ENCODE measurements around the gene MARCO. TPM values are rescaled to one million over a fixed set of nuclear protein-coding genes. Genes with fewer than 3 reads are reported as not detected.

The MARCO gene
- polyA plus RNA-seq, 1 experiment: not detected

DNA sequence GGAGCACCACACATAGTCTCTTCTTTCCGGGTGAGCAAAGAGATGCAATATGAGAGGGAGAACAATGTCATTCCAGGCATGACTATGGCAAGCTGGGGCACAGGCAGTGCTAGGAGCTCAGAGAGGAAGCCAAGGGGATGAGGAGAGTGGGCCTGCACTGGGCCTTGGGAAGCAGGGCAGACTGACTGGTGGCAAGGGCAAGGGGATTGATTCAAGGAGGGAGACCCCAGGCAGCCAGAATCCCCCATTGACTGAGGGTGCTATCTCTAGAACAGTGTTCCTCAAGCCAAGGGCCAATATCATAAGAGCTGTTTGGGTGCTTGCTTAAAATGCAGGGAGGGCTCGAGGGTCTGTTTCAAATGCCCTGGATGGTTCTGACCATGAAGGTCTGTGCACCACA lies 36.1 kb downstream of the MARCO start:
- TF ChIP-seq, protein P1, sequence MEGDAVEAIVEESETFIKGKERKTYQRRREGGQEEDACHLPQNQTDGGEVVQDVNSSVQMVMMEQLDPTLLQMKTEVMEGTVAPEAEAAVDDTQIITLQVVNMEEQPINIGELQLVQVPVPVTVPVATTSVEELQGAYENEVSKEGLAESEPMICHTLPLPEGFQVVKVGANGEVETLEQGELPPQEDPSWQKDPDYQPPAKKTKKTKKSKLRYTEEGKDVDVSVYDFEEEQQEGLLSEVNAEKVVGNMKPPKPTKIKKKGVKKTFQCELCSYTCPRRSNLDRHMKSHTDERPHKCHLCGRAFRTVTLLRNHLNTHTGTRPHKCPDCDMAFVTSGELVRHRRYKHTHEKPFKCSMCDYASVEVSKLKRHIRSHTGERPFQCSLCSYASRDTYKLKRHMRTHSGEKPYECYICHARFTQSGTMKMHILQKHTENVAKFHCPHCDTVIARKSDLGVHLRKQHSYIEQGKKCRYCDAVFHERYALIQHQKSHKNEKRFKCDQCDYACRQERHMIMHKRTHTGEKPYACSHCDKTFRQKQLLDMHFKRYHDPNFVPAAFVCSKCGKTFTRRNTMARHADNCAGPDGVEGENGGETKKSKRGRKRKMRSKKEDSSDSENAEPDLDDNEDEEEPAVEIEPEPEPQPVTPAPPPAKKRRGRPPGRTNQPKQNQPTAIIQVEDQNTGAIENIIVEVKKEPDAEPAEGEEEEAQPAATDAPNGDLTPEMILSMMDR (IDR thresholded peaks at IDR 0.05; ENCODE audit: low read depth, low read length): no peak
- POLR2A ChIA-PET: no interaction called here

DNA sequence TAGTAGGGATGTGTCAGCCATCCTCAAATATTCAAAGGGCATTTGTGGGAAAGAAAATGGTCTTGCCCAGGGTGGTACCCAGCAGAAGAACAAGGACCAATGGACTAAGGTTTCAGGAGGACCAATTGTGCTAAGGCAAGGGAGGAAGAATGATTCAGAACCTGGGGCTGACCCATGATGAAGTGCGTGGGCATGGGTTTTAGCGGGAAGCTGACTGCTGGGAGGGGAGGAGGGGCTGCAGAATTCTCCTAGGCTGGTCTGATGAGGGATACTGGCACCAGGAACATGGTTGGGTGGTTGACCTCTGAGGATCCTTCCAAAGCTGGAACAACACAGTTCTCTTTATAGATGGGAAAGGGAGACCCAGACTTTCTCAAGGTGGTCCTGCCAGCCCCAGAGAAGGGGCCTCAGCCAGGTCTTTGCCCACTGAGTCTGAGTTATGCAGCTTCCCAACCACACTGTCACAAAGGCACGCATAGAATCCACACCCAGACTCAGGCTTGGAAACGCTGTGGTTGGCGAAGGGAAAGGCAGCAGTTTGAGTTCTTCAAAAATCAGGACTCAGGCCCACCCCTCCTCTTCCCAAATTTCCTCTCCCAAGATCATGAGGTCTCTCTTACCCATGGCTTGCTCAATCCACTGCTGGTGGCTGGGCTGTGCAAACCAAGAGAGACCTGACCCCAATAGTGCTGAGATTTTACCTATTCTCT lies 37.3 kb downstream of the MARCO start:
- CTCF ChIA-PET: no interaction called here

More for the DNA sequence above, 36.1 kb downstream of the MARCO start:
- Histone ChIP-seq H3K4me3 (ENCODE audit: low read depth, low read length) (no peak overlapping the region), H3K9me3 (ENCODE audit: control insufficient read depth, insufficient read depth, low read length) (no peaks in the 10 kb centered on the region), H3K27ac (ENCODE audit: low read depth, low read length) (no peak overlapping the region), H3K27me3 (ENCODE audit: control insufficient read depth, insufficient read depth, low read length) (no peaks in the 10 kb centered on the region)
- no peak for DNase-seq (ENCODE audit: low read depth, low spot score)
- CTCF ChIA-PET: interaction anchor here (0.6 kb wide), 1 partner anchor 123 kb away, joined by 3 read pairs; no protein-coding TSS in a partner anchor

DNA sequence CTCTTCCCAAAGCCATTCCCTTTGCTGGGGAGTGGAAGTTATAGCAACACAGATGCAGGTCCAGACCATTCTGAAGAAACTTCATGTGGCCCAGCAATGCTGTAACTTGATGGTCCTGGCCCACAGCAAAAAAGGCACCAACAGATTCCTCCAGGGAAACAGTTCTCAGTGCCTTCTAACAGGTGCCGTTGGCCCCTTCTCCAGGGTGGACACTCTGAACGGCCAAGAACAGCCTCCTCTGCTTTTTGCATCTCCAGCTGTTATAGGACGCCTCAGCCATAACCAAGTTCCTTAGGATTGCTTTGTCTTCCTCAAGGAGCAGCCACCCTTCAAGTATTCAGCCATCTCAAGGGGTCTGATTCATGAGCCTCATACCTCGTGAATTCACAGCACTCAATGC lies 38.0 kb downstream of the MARCO start:
- ChIA-PET CTCF (no interaction called here), POLR2A (no interaction called here)
- H3K27me3 ChIP-seq (ENCODE audit: control insufficient read depth, insufficient read depth, low read length): no peaks in the 10 kb centered on the region
- TF ChIP-seq, protein P1 (IDR thresholded peaks at IDR 0.05; ENCODE audit: low read depth, low read length): no peak
- no peak overlapping the region for H3K27ac ChIP-seq (ENCODE audit: low read depth, low read length)
- H3K9me3 ChIP-seq (ENCODE audit: control insufficient read depth, insufficient read depth, low read length): no peaks in the 10 kb centered on the region
- no peak for DNase-seq (ENCODE audit: low read depth, low spot score)
- H3K4me3 ChIP-seq (ENCODE audit: low read depth, low read length): no peak overlapping the region

More for the DNA sequence above, 37.3 kb downstream of the MARCO start:
- DNase-seq (ENCODE audit: low read depth, low spot score): no peak
- no peak overlapping the region for H3K27ac ChIP-seq (ENCODE audit: low read depth, low read length)
- TF ChIP-seq, protein P1 (IDR thresholded peaks at IDR 0.05; ENCODE audit: low read depth, low read length): no peak
- H3K4me3 ChIP-seq (ENCODE audit: low read depth, low read length): no peak overlapping the region
- POLR2A ChIA-PET: no interaction called here
- no peaks in the 10 kb centered on the region for H3K9me3 ChIP-seq (ENCODE audit: control insufficient read depth, insufficient read depth, low read length)
- H3K27me3 ChIP-seq (ENCODE audit: control insufficient read depth, insufficient read depth, low read length): no peaks in the 10 kb centered on the region

DNA sequence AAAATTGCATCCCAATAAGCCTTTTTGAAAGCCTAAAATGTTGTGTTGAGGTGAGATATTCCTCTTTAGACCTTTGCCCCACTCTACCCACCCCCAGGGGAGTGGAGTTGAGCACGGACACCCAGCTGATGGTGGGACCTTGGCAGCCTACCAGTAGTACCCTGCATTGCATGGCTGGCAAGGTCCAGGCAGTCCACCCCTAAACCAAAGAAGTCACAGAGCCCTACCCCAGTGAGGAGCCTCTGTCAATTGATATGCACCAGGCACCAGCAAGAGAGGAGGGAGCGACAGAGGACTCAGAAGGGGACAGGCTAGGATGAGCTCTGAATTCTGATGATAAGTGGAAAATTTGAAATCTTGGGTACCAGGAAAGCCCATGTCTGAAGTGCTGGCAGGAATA lies 38.6 kb downstream of the MARCO start:
- Histone ChIP-seq H3K4me3 (ENCODE audit: low read depth, low read length) (no peak overlapping the region), H3K27ac (ENCODE audit: low read depth, low read length) (no peak overlapping the region), H3K9me3 (ENCODE audit: control insufficient read depth, insufficient read depth, low read length) (no peaks in the 10 kb centered on the region), H3K27me3 (ENCODE audit: control insufficient read depth, insufficient read depth, low read length) (no peaks in the 10 kb centered on the region)
- no peak for DNase-seq (ENCODE audit: low read depth, low spot score)
- POLR2A ChIA-PET: no interaction called here
- CTCF ChIA-PET: no interaction called here
- TF ChIP-seq, protein P1 (IDR thresholded peaks at IDR 0.05; ENCODE audit: low read depth, low read length): no peak

DNA sequence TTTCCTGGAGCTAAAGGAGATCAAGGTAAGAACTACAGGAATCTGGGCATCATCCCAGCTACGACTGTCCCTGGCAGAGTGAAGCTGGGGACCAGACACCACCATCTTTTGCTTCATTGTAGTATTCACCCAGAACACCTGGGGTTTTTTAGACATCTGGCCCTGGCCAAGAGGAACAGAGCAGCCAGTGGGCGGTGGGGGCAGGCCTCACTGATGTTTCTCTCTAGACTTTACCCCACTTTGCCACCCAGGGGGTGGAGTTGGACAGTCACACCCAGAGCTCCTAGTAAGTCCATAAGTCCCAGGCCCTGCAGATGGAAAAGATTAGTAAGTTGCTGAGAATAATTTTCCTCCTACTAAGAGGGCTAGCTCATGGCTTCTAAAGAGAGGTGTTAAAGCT lies 39.6 kb downstream of the MARCO start:
- TF ChIP-seq, protein P1 (IDR thresholded peaks at IDR 0.05; ENCODE audit: low read depth, low read length): no peak
- CTCF ChIA-PET: no interaction called here
- Histone ChIP-seq H3K4me3 (ENCODE audit: low read depth, low read length) (no peak overlapping the region), H3K27ac (ENCODE audit: low read depth, low read length) (no peak overlapping the region), H3K27me3 (ENCODE audit: control insufficient read depth, insufficient read depth, low read length) (no peaks in the 10 kb centered on the region), H3K9me3 (ENCODE audit: control insufficient read depth, insufficient read depth, low read length) (no peaks in the 10 kb centered on the region)
- POLR2A ChIA-PET: no interaction called here
- DNase-seq (ENCODE audit: low read depth, low spot score): no peak

Measured in AG04450 (cell line).